GM23338 (cell line): ENCODE measurements around the gene IMMP2L. TPM values are rescaled to one million over a fixed set of nuclear protein-coding genes. Genes with fewer than 3 reads are reported as not detected.

Source experiments
- ATAC-seq: fragments of 200-7000 bp; cut with Tn5 transposase; 3 replicates; pipeline ENCODE4 v1.9.1; 2020
- DNase-seq: peaks from one replicate; pipeline ENCODE4 v3.0.0-alpha.2; 2015; ENCODE audit warnings: low spot score
- H2AFZ ChIP-seq: fragments of 200-600 bp; sonication (generic); 2 replicates; pipeline ENCODE4 v1.8.0; 2016; ENCODE audit warnings: antibody characterized with exemption, mild to moderate bottlenecking, moderate library complexity
- H3F3A ChIP-seq: fragments of 200-600 bp; sonication (generic); replicated peaks from 2 replicates; pipeline ENCODE4 v1.8.0; 2017; ENCODE audit warnings: antibody characterized with exemption, mixed run types, low read depth
- H3K27ac ChIP-seq: fragments of 200-600 bp; sonication (generic); 2 replicates; pipeline ENCODE4 v1.6.1; 2016; ENCODE audit warnings: low read depth
- H3K27me3 ChIP-seq: fragments of 200-600 bp; sonication (generic); 2 replicates; pipeline ENCODE4 v1.8.0; 2016; ENCODE audit warnings: mild to moderate bottlenecking, mixed run types, moderate library complexity; ENCODE audit not compliant: insufficient read depth
- H3K36me3 ChIP-seq: fragments of 200-600 bp; sonication (generic); 2 replicates; pipeline ENCODE4 v1.8.0; 2016; ENCODE audit warnings: mild to moderate bottlenecking; ENCODE audit not compliant: insufficient read depth
- H3K4me1 ChIP-seq: fragments of 200-600 bp; sonication (generic); 2 replicates; pipeline ENCODE4 v1.8.0; 2016; ENCODE audit warnings: mild to moderate bottlenecking, moderate library complexity; ENCODE audit not compliant: insufficient read depth
- H3K4me2 ChIP-seq: fragments of 200-600 bp; sonication (generic); 2 replicates; pipeline ENCODE4 v1.7.1; 2017; ENCODE audit warnings: mixed run types
- H3K4me3 ChIP-seq: fragments of 200-600 bp; sonication (generic); 2 replicates; pipeline ENCODE4 v1.6.1; 2016; ENCODE audit warnings: mixed run types
- H3K79me2 ChIP-seq: fragments of 200-600 bp; sonication (generic); replicated peaks from 2 replicates; pipeline ENCODE4 v1.8.0; 2017; ENCODE audit warnings: mild to moderate bottlenecking; ENCODE audit not compliant: insufficient read depth
- H3K9me2 ChIP-seq: fragments of 200-600 bp; sonication (generic); 2 replicates; pipeline ENCODE4 v1.8.0; 2017; ENCODE audit not compliant: insufficient read depth
- H4K20me1 ChIP-seq: fragments of 200-600 bp; sonication (generic); replicated peaks from 2 replicates; pipeline ENCODE4 v1.8.0; 2017; ENCODE audit warnings: mild to moderate bottlenecking; ENCODE audit not compliant: insufficient read depth
- H3K27ac Mint-ChIP-seq: 2 replicates; pipeline ENCODE4 v1.8.0; 2020; ENCODE audit warnings: inconsistent platforms, mild to moderate bottlenecking, moderate library complexity, mixed read lengths
- H3K27me3 Mint-ChIP-seq: 3 replicates; pipeline ENCODE4 v1.8.0; 2022; ENCODE audit warnings: low read depth, mild to moderate bottlenecking, moderate library complexity, mixed read lengths, inconsistent platforms; ENCODE audit not compliant: insufficient read depth, poor library complexity
- H3K36me3 Mint-ChIP-seq: 3 replicates; pipeline ENCODE4 v1.8.0; 2021; ENCODE audit warnings: low read depth, mild to moderate bottlenecking, inconsistent platforms, moderate library complexity, mixed read lengths
- H3K4me1 Mint-ChIP-seq: 3 replicates; pipeline ENCODE4 v1.8.0; 2020; ENCODE audit warnings: mild to moderate bottlenecking, inconsistent platforms, mixed read lengths
- H3K4me3 Mint-ChIP-seq: 3 replicates; pipeline ENCODE4 v1.8.0; 2021; ENCODE audit warnings: moderate library complexity, mild to moderate bottlenecking, inconsistent platforms, mixed read lengths
- H3K9me3 Mint-ChIP-seq: 3 replicates; pipeline ENCODE4 v1.8.0; 2020; ENCODE audit warnings: moderate library complexity, mild to moderate bottlenecking, inconsistent platforms, mixed read lengths
- CREB1 ChIP-seq: fragments of 250-450 bp; sonication (Bioruptor Pico); IDR thresholded peaks from 2 replicates; pipeline ENCODE4 v1.5.0; 2020; ENCODE audit warnings: low read depth, mild to moderate bottlenecking, moderate library complexity
- EZH2 ChIP-seq: fragments of 200-600 bp; sonication (generic); IDR thresholded peaks from one replicate; pipeline ENCODE4 v1.8.0; 2017; ENCODE audit warnings: antibody characterized with exemption, mild to moderate bottlenecking, low read depth; ENCODE audit not compliant: unreplicated experiment
- EZH2phosphoT487 ChIP-seq: fragments of 200-600 bp; sonication (generic); IDR thresholded peaks from one replicate; pipeline ENCODE4 v1.8.1; 2018; ENCODE audit warnings: antibody characterized with exemption; ENCODE audit not compliant: unreplicated experiment
- JUNB ChIP-seq: IDR thresholded peaks from one replicate; pipeline ENCODE4 v1.6.1; 2016; ENCODE audit warnings: antibody characterized with exemption; ENCODE audit not compliant: unreplicated experiment
- NANOG ChIP-seq: IDR thresholded peaks from 2 replicates; pipeline ENCODE4 v1.6.1; 2016; ENCODE audit warnings: antibody characterized with exemption, borderline replicate concordance
- POLR2AphosphoS5 ChIP-seq: IDR thresholded peaks from 2 replicates; pipeline ENCODE4 v1.6.1; 2016; ENCODE audit warnings: antibody characterized with exemption, low read depth
- STAT1 ChIP-seq: IDR thresholded peaks from one replicate; pipeline ENCODE4 v1.6.1; 2016; ENCODE audit warnings: antibody characterized with exemption; ENCODE audit not compliant: unreplicated experiment
- ZNF114 ChIP-seq: fragments of 250-450 bp; sonication (Bioruptor Pico); IDR thresholded peaks from 2 replicates; pipeline ENCODE4 v1.5.0; 2020; ENCODE audit warnings: mild to moderate bottlenecking, moderate library complexity
- ZNF331 ChIP-seq: fragments of 250-450 bp; sonication (Bioruptor Pico); IDR thresholded peaks from 2 replicates; pipeline ENCODE4 v1.5.0; 2020; ENCODE audit warnings: low read depth, mild to moderate bottlenecking, moderate library complexity
- polyA plus RNA-seq: library from polyadenylated mRNA; unstranded; fragments of >200 nt; fragmentation: Nextera tagmentation; extraction: Ambion mirVana; gene quantifications from 2 replicates; pipeline ENCODE4 v1.2.1, GENCODE V29; 2016
- total RNA-seq: library from RNA; depleted of rRNA; stranded (reverse); fragments of >200 nt; shearing (Covaris generic); gene quantifications from 2 replicates; pipeline ENCODE4 v1.2.3, GENCODE V29; 2014
- TF ChIP-seq, protein P1 (sequence below): IDR thresholded peaks from one replicate; pipeline ENCODE4 v1.6.1; 2018; ENCODE audit warnings: antibody characterized with exemption; ENCODE audit not compliant: unreplicated experiment
- TF ChIP-seq, protein P2 (sequence below): IDR thresholded peaks from 2 replicates; pipeline ENCODE4 v1.6.1; 2016; ENCODE audit warnings: antibody characterized with exemption
- TF ChIP-seq, protein P3 (sequence below), 2 experiments: fragments of 200-600 bp in 1 of 2; sonication (generic) in 1 of 2; conservative IDR thresholded peaks; 2 replicates each; pipeline versions ENCODE4 v1.5.1 to v1.6.1; 2016 to 2017; ENCODE audit warnings: antibody characterized with exemption in 2 of 2, low read depth in 2 of 2, mild to moderate bottlenecking in 2 of 2, moderate library complexity in 1 of 2
- TF ChIP-seq, protein P4 (sequence below): fragments of 250-450 bp; sonication (Bioruptor Pico); IDR thresholded peaks from 2 replicates; pipeline ENCODE4 v1.5.0; 2020; ENCODE audit warnings: mild to moderate bottlenecking, moderate library complexity

IMMP2L gene
- total and polyA plus RNA-seq, 2 experiments from 2014 or later, result 7.3 to 14.0 TPM

DNA sequence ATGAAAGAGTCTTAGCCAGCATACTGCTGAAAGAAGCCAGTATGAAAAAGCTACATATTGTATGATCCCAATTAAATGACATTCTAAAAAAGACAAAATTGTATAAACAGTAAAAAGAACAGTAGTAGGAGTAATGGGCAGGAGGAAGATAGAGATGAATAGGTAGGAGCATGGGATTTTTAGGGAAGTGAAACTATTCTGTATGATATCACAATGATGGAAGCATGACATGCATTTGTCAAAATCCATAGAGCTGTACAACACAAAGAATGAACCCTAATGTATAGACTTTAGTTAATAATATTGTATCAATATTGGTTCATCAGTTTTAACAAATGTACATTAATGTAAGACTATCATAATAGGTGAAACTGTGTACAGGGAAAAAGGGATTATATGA lies 147.9 kb downstream of the IMMP2L start:
- peaks cover 53% of the 10 kb centered on the region for H3K4me1 Mint-ChIP-seq
- no peak overlapping the region for H2AFZ ChIP-seq
- H3K27ac ChIP-seq, result peak overlapping the region; percentile 41
- H3F3A ChIP-seq, result no peaks in the 10 kb centered on the region
- TF ChIP-seq STAT1, result no peak
- no peak for TF ChIP-seq EZH2
- no peak for TF ChIP-seq ZNF114
- TF ChIP-seq, protein P1, sequence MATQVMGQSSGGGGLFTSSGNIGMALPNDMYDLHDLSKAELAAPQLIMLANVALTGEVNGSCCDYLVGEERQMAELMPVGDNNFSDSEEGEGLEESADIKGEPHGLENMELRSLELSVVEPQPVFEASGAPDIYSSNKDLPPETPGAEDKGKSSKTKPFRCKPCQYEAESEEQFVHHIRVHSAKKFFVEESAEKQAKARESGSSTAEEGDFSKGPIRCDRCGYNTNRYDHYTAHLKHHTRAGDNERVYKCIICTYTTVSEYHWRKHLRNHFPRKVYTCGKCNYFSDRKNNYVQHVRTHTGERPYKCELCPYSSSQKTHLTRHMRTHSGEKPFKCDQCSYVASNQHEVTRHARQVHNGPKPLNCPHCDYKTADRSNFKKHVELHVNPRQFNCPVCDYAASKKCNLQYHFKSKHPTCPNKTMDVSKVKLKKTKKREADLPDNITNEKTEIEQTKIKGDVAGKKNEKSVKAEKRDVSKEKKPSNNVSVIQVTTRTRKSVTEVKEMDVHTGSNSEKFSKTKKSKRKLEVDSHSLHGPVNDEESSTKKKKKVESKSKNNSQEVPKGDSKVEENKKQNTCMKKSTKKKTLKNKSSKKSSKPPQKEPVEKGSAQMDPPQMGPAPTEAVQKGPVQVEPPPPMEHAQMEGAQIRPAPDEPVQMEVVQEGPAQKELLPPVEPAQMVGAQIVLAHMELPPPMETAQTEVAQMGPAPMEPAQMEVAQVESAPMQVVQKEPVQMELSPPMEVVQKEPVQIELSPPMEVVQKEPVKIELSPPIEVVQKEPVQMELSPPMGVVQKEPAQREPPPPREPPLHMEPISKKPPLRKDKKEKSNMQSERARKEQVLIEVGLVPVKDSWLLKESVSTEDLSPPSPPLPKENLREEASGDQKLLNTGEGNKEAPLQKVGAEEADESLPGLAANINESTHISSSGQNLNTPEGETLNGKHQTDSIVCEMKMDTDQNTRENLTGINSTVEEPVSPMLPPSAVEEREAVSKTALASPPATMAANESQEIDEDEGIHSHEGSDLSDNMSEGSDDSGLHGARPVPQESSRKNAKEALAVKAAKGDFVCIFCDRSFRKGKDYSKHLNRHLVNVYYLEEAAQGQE, result no peak
- TF ChIP-seq NANOG, result no peak
- no peak for TF ChIP-seq JUNB
- TF ChIP-seq, protein P2, sequence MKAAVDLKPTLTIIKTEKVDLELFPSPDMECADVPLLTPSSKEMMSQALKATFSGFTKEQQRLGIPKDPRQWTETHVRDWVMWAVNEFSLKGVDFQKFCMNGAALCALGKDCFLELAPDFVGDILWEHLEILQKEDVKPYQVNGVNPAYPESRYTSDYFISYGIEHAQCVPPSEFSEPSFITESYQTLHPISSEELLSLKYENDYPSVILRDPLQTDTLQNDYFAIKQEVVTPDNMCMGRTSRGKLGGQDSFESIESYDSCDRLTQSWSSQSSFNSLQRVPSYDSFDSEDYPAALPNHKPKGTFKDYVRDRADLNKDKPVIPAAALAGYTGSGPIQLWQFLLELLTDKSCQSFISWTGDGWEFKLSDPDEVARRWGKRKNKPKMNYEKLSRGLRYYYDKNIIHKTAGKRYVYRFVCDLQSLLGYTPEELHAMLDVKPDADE, result no peak
- TF ChIP-seq ZNF331 (CRISPR knock-in tag), result no peak
- TF ChIP-seq, protein P3, sequence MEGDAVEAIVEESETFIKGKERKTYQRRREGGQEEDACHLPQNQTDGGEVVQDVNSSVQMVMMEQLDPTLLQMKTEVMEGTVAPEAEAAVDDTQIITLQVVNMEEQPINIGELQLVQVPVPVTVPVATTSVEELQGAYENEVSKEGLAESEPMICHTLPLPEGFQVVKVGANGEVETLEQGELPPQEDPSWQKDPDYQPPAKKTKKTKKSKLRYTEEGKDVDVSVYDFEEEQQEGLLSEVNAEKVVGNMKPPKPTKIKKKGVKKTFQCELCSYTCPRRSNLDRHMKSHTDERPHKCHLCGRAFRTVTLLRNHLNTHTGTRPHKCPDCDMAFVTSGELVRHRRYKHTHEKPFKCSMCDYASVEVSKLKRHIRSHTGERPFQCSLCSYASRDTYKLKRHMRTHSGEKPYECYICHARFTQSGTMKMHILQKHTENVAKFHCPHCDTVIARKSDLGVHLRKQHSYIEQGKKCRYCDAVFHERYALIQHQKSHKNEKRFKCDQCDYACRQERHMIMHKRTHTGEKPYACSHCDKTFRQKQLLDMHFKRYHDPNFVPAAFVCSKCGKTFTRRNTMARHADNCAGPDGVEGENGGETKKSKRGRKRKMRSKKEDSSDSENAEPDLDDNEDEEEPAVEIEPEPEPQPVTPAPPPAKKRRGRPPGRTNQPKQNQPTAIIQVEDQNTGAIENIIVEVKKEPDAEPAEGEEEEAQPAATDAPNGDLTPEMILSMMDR (conservative IDR thresholded peaks at IDR 0.05; ENCODE audit: low read depth in 2 of 2), result no peak
- no peak for TF ChIP-seq CREB1 (CRISPR knock-in tag)
- TF ChIP-seq POLR2AphosphoS5, result no peak
- TF ChIP-seq, protein P4, sequence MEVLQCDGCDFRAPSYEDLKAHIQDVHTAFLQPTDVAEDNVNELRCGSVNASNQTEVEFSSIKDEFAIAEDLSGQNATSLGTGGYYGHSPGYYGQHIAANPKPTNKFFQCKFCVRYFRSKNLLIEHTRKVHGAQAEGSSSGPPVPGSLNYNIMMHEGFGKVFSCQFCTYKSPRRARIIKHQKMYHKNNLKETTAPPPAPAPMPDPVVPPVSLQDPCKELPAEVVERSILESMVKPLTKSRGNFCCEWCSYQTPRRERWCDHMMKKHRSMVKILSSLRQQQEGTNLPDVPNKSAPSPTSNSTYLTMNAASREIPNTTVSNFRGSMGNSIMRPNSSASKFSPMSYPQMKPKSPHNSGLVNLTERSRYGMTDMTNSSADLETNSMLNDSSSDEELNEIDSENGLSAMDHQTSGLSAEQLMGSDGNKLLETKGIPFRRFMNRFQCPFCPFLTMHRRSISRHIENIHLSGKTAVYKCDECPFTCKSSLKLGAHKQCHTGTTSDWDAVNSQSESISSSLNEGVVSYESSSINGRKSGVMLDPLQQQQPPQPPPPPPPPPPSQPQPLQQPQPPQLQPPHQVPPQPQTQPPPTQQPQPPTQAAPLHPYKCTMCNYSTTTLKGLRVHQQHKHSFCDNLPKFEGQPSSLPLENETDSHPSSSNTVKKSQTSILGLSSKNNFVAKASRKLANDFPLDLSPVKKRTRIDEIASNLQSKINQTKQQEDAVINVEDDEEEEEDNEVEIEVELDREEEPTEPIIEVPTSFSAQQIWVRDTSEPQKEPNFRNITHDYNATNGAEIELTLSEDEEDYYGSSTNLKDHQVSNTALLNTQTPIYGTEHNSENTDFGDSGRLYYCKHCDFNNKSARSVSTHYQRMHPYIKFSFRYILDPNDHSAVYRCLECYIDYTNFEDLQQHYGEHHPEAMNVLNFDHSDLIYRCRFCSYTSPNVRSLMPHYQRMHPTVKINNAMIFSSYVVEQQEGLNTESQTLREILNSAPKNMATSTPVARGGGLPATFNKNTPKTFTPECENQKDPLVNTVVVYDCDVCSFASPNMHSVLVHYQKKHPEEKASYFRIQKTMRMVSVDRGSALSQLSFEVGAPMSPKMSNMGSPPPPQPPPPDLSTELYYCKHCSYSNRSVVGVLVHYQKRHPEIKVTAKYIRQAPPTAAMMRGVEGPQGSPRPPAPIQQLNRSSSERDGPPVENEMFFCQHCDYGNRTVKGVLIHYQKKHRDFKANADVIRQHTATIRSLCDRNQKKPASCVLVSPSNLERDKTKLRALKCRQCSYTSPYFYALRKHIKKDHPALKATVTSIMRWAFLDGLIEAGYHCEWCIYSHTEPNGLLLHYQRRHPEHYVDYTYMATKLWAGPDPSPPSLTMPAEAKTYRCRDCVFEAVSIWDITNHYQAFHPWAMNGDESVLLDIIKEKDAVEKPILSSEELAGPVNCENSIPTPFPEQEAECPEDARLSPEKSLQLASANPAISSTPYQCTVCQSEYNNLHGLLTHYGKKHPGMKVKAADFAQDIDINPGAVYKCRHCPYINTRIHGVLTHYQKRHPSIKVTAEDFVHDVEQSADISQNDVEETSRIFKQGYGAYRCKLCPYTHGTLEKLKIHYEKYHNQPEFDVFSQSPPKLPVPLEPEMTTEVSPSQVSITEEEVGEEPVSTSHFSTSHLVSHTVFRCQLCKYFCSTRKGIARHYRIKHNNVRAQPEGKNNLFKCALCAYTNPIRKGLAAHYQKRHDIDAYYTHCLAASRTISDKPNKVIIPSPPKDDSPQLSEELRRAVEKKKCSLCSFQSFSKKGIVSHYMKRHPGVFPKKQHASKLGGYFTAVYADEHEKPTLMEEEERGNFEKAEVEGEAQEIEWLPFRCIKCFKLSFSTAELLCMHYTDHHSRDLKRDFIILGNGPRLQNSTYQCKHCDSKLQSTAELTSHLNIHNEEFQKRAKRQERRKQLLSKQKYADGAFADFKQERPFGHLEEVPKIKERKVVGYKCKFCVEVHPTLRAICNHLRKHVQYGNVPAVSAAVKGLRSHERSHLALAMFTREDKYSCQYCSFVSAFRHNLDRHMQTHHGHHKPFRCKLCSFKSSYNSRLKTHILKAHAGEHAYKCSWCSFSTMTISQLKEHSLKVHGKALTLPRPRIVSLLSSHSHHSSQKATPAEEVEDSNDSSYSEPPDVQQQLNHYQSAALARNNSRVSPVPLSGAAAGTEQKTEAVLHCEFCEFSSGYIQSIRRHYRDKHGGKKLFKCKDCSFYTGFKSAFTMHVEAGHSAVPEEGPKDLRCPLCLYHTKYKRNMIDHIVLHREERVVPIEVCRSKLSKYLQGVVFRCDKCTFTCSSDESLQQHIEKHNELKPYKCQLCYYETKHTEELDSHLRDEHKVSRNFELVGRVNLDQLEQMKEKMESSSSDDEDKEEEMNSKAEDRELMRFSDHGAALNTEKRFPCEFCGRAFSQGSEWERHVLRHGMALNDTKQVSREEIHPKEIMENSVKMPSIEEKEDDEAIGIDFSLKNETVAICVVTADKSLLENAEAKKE (CRISPR knock-in tag), result no peak
- no peak for TF ChIP-seq EZH2phosphoT487
- H4K20me1 ChIP-seq, result no peaks in the 10 kb centered on the region
- H3K9me3 Mint-ChIP-seq, result no peaks in the 10 kb centered on the region; the same call in 2 of the 3 replicates
- peak overlapping the region; percentile 30 for H3K4me2 ChIP-seq
- no peak overlapping the region for H3K27ac Mint-ChIP-seq
- H3K79me2 ChIP-seq, result no peaks in the 10 kb centered on the region
- no peaks in the 10 kb centered on the region for H3K27me3 ChIP-seq
- H3K4me1 ChIP-seq, result peaks cover 32% of the 10 kb centered on the region
- DNase-seq, result no peak
- H3K4me3 Mint-ChIP-seq, result no peak overlapping the region
- peak overlapping the region; percentile 2; the same call in 1 of the 2 replicates for H3K4me3 ChIP-seq
- H3K36me3 ChIP-seq, result no peaks in the 10 kb centered on the region
- no peaks in the 10 kb centered on the region for H3K9me2 ChIP-seq
- peaks cover 1% of the 10 kb centered on the region for H3K27me3 Mint-ChIP-seq
- no peak for ATAC-seq
- H3K36me3 Mint-ChIP-seq, result no peaks in the 10 kb centered on the region
